UCSD-AML1 (cell line): Measurements from ENCODE around the gene TENT4B.
"Not testable (repeated sequence)": the region's sequence is repeated elsewhere in the genome, so short reads cannot be mapped to it uniquely, and the experiment has no call there.

Experiments used
- DNase-seq: peaks from one replicate; lab custom pipeline; 2025; ENCODE audit not compliant: unreplicated experiment; lab: John Stamatoyannopoulos, UW

TENT4B gene

DNA sequence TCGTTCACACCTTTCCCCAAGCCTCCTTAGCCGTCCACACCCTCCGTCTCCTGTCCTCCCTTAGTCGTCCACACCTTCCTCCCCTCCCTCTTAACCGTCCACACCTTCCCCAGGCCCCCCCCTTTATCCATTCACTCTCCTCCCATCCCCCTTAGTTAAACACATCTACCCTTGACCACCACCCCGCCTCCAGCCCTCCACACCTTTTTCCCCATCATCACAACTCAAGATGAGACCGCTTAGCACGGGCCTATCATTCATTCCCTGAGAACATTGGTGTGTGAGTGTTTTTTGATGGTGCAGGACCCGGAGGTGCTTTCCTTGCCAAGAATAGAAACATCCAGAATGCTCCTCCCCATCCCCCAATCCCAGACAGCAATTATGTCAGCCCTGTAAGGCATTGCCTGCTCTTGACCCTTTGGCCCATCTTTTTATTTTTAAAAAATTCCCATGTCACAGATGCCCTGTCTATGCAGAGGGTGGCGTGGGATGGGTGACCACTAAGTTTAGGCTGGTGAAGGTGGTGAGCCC lies 1.4 kb downstream of the TENT4B start:
- DNase-seq: no peak

DNA sequence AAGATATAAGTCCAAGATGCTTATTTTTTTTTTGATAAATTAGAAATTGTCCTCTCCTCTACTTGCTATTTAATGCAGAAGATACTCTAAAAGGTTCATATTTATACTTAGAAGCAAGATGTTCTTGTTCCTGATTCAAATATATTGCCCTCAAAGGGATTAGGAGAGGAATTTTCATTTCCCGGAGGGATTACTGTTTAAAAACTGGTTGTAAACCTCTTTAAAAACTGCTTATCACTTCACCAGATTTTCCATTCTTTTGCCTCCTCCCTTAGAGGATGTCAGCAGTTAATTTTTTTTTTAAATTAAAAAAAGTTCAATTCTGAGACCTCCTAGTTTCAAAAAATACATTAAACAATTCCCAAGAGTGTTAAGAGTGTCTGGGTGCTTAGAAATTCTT lies 2.8 kb downstream of the TENT4B start:
- DNase-seq: no peak

DNA sequence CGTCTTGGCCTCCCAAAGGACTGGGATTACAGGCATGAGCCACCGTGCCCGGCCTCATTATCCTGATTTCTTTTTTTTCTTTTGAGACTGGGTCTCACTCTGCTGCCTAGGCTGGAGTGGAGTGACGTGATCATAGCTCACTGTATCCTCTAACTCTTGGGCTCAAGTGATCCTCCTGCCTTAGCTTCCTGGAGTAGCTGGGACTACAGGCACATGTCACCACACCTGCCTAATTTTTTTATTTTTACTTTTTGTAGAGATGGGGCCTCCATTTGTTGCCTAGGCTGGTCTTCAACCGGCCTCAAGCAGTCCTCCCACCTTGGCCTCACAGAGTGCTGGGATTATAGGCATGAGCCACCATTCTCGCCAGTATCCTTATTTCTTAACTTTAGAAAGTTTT lies 3.5 kb downstream of the TENT4B start:
- DNase-seq: no peak

DNA sequence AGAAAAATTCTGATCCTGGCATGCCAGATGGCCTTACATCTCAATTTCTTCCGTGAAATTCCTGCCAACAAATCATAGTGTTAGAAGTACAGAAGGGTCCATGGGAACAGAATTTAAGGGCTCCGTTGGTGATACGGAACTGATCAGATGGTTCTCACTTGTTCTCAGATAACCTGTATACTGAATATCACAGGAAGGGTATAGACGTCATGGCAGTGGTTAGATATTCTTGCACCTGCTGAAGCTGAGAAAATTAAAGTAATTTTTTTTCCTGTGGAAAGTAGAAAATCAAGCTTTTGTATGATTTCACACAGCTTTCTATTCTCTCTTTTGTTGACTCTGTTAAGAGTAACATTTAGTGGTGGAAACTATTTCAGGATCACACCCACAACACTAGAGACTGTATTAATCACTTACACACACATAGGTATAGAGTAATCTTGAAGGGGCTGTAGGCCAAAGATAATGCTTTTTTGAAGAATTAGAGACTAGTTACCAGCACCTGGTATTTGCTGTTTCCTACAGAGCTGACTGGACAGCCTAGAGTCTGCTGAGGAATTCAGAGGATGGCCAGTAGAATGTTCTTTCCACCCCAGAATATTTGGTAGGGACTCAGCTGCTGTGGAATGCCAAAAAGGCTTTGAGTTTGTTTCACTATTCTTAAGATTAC lies 7.5 kb downstream of the TENT4B start:
- no peak for DNase-seq

DNA sequence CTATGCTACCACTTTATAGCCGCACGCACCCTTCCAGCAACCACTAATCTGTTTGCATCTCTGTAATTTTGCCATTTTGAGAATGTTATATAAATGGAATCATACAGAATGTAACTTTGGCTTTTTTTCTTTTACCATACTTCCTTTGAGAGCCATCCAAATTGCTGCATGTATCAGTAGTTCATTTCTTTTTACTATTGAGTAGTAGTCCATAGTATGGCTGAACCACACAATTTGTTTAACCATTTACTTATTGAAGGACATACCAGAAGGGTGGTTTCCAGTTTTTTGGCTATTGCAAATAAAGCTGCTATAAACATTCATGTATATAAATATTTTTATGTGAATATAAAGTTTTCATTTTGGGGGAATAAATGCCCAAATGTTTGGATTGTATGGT lies 8.8 kb downstream of the TENT4B start:
- DNase-seq: no peak

DNA sequence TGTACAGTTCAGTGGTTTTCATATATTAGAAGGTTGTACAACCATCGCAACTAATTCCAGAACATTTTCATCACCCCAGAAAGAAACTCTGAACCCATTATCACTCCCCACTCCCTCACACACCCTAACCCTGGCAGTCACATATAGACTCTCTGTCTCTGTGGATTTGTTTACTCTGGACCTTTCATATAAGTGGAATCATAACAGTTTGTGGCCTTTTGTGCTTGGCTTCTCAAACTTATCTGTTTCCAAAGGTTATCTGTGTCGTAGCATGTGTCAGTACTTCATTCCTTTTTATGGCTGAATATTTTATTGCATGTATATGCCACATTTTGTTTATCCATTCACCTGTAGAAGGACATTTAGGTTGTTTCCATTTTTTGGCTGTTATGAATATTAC lies 12.4 kb downstream of the TENT4B start:
- no peak for DNase-seq

DNA sequence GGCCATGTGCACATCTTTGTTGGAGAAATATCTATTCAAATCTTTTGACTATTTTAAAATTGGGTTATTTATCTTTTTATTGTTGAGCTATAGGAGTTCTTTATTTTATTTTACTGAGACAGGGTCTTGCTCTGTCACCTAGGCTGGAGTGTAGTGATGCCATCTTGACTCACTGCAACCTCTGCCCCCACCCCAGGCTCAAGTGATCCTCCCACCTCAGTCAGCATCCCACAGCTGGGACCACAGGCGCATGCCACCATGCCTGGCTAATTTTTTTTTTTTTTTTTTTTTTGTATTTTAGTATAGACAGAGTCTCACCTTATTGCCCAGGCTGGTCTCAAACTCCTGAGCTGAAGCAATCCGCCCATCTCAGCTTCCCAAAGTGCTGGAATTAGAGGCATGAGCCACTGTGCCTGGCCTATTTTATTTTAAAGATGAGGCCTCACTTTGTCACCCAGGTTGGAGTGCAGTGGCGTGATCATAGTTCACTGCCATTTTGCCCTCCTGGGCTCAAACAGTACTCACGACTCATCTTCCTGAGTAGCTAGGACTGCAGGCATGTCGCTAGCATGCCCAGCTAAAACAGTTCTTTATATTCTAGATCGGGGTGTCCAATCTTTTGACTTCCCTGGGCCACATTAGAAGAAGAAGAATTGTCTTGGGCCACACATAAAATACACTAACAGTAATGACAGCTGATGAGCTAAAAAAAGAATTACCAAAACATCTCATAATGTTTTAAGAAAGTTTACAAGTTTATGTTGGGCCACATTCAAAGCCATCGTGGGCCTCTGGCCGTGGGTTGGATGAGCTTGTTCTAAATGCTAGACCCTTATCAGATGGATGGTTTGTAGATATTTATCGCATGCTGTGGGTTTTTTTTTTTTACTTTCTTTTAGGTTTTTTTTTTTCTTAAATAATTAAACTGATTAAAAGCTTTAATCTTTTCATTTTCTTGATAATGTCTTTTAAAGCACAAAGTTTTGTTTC lies 13.7 kb downstream of the TENT4B start:
- no peak for DNase-seq

DNA sequence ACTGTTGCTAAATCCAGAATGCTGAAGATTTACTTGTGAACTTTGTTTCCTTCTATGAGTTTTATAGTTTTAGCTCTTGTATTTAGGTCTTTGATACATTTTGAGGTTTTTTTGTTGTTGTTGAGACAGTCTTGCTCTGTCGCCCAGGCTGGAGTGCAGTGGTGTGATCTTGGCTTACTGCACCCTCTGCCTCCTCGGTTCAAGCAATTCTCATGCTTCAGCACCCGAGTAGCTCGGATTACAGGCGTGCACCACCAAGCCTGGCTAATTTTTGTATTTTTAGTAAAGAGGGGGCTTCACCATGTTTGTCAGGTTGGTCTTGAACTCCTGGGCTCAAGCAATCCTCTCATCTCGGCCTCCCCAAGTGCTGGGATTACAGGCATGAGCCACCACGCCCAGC lies 14.4 kb downstream of the TENT4B start:
- DNase-seq: no peak

DNA sequence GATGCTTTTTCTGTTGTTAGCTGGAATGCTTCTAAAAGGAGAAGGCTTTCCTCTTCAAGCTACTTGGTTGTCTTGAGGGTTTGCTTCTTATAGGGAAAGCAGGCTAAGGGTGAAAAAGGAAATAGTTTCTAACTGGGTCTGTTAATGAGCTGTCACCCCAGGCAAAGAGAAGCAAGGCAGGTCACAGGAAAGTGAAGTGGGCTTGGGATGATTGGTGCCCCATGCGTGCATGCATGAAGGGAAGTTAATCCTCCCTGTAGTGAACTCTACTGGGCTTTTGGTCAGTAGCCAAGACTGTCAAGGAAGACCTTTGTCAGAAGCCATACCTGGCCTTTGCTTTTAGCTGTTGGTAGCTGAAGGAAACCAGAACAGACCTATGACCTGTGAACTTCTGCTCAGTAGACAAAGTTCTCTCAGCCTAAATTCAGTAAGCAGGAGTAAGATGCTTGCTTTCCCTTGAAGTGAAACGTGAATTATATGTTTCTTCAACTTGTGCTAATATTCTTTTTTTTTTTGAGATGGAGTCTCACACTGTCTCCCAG lies 16.5 kb downstream of the TENT4B start:
- no peak for DNase-seq

DNA sequence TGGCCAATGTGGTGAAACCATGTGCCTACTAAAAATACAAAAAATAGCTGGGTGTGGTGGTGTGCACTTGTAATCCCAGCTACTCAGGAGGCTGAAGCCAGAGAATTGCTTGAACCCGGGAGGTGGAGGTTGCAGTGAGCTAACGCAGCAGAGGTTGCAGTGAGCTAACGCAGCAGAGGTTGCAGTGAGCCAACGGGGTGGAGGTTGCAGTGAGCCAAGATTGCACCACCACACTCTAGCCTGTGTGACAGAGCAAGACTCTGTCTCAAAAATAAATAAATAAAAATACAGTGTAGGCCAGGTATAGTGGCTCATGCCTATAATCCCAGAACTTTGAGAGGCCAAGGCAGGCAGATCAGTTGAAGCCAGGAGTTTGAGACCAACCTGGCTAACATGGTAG lies 18.7 kb downstream of the TENT4B start:
- DNase-seq: not testable (repeated sequence)

DNA sequence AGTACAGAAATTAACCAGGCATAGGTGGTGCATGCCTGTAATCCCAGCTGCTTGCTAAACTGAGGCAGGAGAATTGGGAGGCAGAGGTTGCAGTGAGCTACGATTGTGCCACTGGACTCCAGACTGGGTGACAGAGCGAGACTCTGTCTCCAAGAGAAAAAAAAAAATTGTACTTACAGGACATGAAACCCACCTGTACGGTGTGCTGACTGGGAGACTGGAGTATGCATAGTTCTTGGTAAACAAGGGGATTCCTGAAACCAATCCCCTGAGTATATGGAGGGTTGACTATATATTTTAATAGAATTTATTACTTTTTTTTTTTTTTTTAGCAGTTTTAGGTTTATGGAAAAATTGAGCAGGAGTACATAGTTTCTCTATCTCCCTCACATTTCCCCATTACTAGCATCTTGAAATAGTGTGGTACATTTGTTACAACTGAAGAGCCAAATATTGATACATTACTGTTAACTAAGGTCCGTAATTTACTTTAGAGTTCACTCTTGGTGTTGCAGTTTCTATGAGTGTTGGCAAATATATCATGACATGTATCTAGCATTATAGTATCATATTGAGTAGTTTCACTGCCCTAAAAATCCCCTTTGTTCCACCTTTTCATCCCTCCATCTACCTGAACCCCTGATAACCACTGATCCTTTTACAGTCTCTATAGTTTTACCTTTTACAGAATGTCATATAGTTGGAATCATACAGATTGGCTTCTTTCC lies 19.3 kb downstream of the TENT4B start:
- DNase-seq: no peak

DNA sequence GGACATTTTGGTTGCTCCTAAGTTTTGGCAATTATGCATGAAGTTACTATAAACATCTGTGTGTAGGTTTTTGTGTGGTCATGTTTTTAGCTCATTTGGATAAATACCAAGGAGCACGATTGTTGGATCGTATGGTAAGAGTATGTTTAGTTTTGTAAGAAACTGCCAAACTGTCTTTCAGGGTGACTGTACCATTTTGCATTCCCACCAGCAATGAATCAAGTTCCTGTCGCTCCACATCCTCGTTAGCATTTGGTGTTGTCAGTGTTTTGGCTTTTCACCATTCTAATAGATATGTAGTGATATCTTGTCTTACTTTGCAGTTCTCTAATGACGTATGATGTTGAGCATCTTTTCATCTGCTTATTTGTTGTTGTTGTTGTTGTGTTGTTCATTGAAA lies 20.2 kb downstream of the TENT4B start:
- DNase-seq: no peak

DNA sequence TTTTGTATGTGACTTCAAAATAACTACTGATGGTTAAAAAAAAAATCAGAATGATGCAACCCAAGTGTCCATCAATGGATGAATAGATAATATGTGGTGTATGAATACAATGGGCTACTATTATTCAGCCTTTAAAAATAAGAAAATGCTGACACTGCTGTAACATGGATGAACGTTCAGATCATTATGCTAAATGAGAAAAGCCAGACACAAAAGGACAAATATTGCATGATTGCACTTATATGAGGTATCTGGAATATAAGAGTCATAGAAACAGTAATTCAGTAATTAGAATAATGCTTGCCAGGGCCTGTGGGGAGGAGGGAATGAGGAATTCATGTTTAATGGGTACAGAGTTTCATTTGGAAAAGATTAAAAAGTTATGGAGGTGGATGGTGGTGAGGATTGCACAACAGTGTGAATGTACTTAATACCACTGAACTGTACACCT lies 25.4 kb downstream of the TENT4B start:
- DNase-seq: no peak

DNA sequence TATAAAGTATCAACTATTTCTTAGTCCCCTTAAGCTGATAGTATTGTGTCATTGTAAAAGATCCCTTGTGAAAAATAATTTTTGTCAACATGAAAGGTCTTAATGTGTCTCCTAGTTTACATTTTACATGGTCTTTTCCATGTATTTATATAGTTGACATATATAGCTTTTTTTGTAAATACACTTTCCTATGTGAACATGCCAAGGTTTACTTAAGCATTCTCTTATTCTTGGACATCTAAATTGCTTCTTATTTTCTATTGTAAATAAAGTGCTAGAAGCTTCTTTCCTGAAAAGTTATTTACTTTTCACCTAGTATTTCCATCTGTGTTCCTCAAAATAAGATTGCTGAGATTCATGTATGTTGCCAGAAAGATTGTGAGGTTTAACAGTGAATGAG lies 29.3 kb downstream of the TENT4B start:
- no peak for DNase-seq

DNA sequence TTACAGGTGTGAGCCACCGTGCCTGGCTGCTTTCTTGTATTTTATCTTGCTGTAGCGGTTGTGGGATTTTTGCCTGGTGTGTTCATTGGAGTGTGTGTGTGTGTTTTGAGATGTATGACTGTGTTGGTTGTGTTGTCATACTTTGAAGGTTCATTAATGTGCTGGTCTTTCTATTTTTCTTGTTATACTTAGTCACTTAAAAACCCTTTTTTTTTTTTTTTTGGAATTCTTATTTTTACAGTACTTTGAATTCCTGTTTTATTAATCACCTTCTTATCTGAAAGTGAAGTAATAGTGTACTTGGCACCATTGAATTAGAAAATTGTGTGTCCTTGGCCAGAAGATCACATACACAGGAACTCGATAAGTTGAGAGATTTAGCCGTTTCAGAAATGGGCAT lies 30.2 kb downstream of the TENT4B start:
- no peak for DNase-seq

DNA sequence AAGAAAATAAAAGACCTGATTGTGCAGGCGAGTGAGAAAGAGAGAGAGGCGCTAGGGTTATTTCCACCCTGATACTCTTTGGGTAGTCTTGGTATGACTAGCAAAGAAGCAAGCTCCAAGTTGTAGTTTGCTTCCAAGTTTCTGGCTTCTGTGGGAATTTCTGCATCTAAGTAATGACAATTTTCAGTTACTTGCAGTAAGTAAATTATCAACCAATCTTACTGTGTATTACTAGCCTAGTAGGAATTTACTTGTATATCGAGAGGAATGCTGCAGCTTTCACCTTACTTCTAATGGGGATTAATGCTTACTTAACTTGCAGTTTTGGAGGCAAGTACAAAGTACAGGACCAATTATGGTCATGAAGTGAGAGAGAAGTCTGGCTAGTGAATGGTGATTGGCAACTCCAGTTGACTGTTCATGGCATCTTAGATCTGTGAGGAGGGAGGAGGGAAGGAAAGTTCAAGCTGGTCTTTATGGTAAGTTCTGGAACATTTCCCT lies 31.9 kb downstream of the TENT4B start:
- no peak for DNase-seq

DNA sequence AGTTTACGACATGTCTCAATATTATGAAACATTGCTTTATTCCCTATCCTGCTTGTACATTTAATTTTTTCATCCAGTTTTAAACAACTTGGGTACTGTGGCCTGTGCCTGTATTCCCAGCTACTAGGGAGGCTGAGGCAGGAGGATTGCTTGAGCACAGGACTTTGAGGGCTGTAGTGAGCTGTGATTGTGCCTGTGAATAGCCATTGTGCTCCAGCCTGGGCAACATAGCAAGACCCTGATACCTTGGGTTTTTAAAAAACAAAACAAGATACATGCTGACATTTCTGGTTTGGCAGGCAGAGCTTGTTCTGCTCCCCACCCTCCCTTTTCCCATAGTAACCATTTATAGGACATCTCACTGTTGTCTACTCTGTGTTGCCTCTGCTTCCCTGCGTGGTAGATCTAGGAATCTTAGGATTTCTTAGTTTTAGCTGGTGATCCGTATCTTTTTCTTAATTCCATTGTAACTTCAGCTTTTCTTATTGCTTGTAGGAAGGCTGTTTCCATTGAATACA lies 35.6 kb downstream of the TENT4B start:
- DNase-seq: no peak

DNA sequence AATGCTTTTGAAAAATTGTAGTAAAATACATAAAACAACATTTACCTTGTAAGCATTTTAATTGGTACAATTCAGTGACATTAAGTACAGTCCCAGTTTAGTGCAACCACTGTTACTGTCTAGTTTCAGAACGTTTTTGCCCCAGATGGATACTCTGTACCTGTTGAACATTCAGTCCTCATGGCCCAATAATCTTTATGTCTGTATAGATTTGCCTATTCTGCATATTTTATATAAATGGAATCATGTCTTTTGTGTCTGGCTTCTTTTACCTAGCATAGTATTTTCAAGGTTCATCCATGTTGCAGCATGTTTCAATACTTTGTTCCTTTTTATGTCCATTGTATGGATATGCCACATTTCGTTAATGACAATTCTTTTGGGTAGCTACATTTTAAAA lies 37.2 kb downstream of the TENT4B start:
- no peak for DNase-seq

DNA sequence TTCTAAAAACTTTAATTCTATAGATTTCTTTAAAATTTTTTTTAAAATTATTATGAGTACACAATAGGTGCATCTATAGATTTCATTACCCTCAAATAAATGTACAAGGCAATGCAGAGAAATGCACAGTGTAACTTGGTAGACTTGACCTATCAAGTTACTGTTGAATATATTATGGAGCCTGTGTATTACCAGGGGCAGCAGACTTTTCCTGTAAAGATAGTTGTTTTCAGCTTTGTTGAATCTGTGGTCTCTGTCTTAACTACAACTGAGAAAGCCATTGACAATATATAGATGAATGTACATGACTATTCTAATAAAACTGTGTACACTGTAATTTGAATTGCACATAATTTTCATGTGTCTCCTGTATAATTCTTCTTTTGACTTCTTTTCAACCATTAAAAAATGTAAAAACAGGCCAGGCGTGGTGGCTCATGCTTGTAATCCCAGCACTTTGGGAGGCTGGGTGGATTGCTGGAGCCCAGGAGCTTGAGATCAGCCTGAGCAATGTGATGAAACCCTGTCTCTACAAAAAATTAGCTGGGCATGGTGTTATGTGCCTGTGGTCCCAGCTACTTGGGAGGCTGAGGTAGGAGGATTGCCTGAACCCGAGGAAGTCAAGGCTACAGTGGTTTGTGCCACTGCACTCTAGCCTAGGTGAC lies 39.4 kb downstream of the TENT4B start:
- no peak for DNase-seq

DNA sequence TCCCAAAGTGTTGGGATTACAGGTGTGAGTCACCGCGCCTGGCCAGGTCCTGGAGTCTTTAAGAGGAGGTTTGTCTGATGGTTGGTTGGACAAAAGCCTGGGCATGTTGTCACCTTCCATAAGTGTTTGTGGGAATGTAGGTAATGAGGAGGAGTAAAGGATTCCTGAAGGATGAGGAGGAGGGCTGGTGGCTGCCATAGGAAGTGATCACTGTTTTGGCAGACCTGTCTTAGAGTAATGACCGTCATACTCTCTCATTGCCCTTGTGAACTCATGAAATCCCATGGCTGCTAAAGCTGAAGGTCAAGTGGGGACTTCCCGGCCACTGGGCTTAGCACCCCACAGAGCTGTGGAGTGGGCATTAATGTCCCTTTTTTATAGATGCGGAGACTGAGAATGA lies 40.5 kb downstream of the TENT4B start:
- DNase-seq: no peak
